ENCODE data around the gene JUND. TPM values are rescaled to one million over a fixed set of nuclear protein-coding genes. Genes with fewer than 3 reads are reported as not detected.

Gene JUND
- total RNA-seq, 1 experiment from 2014 or later, result 103 TPM

DNA sequence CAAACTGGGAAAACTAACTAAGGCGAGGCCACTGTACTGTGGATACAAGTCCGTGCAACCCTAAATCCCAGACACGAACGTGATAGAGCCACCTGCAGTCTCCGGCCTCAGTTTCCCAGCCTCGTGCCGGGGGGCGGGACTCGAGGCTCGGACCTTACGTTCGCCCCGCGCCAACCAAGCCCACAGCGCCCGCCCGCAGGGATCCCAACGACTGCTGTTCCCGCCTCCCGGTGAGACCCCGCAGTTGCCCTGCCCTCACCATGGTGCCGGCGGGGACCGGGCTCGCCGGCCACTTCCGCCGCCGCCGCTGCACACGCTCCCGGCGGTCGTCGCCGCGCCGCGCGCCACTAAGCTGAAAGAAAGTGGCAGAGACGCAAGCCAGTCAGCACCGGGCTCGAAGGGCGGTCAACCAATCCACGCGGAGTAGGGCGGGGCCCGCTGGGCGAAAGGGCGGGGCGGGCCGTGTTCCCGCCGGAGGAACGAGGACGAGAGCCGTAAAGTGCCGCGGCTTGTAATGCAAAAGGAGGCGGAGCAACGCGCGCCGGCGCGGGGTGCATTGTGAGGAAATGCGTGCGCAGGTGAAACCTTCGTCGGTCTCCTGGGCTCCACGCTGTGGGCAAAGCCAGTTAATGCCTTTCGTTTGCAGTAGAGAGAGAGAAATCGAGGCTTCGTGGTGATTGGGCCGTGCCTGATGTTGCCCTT is 41.5 kb upstream of the JUND start, which contains the start of gene LSM4:
Gene LSM4 (minus strand): TSS at position 318 of the 702 bp plus-strand sequence. CDS start 56 bp downstream, at position 262.
- Histone ChIP-seq H2BK12ac (ENCODE audit: insufficient read length, low read depth, low read length) (peak within 1 kb of the TSS; percentile 50), H3K14ac (ENCODE audit: insufficient read depth, low read length) (peak within 1 kb of the TSS; percentile 96), H3K27ac (ENCODE audit: insufficient read length, low read depth, low read length) (peak within 1 kb of the TSS; percentile 94), H2AFZ (ENCODE audit: low read length) (no peak within 1 kb of the TSS), H2BK15ac (ENCODE audit: low read depth, low read length) (peak within 1 kb of the TSS; percentile 85; the same call in 1 of the 2 replicates), H2BK5ac (ENCODE audit: insufficient read length, low read length) (peak within 1 kb of the TSS; percentile 49), H2BK120ac (ENCODE audit: low read depth, low read length, poor library complexity, severe bottlenecking) (peak within 1 kb of the TSS; percentile 72), H3K4me2 (ENCODE audit: insufficient read depth, insufficient read length, low read length) (peak within 1 kb of the TSS; percentile 99), H3K9me3 (ENCODE audit: control insufficient read depth, low read depth, low read length) (no peaks in the 10 kb centered on the region), H3K23ac (ENCODE audit: insufficient read length, low read depth, low read length) (no peak within 1 kb of the TSS), H3K79me2 (ENCODE audit: insufficient read depth, low read length) (peaks cover 25% of the 10 kb centered on the region; the same call in 1 of the 2 replicates), H4K8ac (replicated peaks; ENCODE audit: insufficient read length, low read depth, low read length) (peak within 1 kb of the TSS; percentile 92), H3K9ac (ENCODE audit: extremely low read depth, insufficient read length, low read length) (peak within 1 kb of the TSS; percentile 93), H3K56ac (ENCODE audit: insufficient read length, low read depth, low read length) (no peak within 1 kb of the TSS), H4K5ac (ENCODE audit: insufficient read length, low read depth, low read length) (peak within 1 kb of the TSS; percentile 15), H2BK20ac (ENCODE audit: low read depth, low read length, poor library complexity, severe bottlenecking) (peak within 1 kb of the TSS; percentile 51), H3T11ph (ENCODE audit: low read length) (no peak within 1 kb of the TSS), H3K18ac (ENCODE audit: insufficient read length, low read depth, low read length) (peak within 1 kb of the TSS; percentile 95), H4K20me1 (ENCODE audit: control insufficient read depth, insufficient read depth, insufficient read length) (no peaks in the 10 kb centered on the region), H3K27me3 (ENCODE audit: insufficient read depth, low read length) (no peaks in the 10 kb centered on the region), H3K4ac (ENCODE audit: low read depth, low read length) (peak within 1 kb of the TSS; percentile 75; the same call in 1 of the 2 replicates), H4K91ac (ENCODE audit: insufficient read length, low read depth, low read length) (no peak within 1 kb of the TSS), H2AK5ac (ENCODE audit: insufficient read length, low read length) (peak within 1 kb of the TSS; percentile 68), H3K23me2 (ENCODE audit: insufficient read length, low read depth, low read length, poor library complexity, severe bottlenecking) (peaks cover 16% of the 10 kb centered on the region), H3K79me1 (ENCODE audit: insufficient read depth, low read depth, low read length, poor library complexity, severe bottlenecking) (no peaks in the 10 kb centered on the region), H3K4me1 (ENCODE audit: insufficient read depth, low read length) (peaks cover 8% of the 10 kb centered on the region; the same call in 1 of the 2 replicates)
- peak within 1 kb of the TSS; percentile 88 for H3K4me3 Mint-ChIP-seq
- peak within 1 kb of the TSS; percentile 94 to 99 (median 98) for H3K27ac Mint-ChIP-seq
- WGBS (ENCODE audit: extremely low coverage, insufficient read length, low lambda C conversion rate), result no CpG with 5 or more reads among the region's 75 CpGs
- peak; percentile 99 for DNase-seq
- H3K36me3 Mint-ChIP-seq (ENCODE audit: insufficient read depth in 1 of 3, low read depth in 3 of 3), result peaks cover 15 to 23% (median 18%) of the 10 kb centered on the region in 3 experiments
- no peaks in the 10 kb centered on the region for H3K9me3 Mint-ChIP-seq
- H3K27me3 Mint-ChIP-seq (ENCODE audit: low read depth), result no peaks in the 10 kb centered on the region
- peaks cover 22 to 32% of the 10 kb centered on the region in 2 experiments for H3K4me1 Mint-ChIP-seq
- TF ChIP-seq, protein P1, sequence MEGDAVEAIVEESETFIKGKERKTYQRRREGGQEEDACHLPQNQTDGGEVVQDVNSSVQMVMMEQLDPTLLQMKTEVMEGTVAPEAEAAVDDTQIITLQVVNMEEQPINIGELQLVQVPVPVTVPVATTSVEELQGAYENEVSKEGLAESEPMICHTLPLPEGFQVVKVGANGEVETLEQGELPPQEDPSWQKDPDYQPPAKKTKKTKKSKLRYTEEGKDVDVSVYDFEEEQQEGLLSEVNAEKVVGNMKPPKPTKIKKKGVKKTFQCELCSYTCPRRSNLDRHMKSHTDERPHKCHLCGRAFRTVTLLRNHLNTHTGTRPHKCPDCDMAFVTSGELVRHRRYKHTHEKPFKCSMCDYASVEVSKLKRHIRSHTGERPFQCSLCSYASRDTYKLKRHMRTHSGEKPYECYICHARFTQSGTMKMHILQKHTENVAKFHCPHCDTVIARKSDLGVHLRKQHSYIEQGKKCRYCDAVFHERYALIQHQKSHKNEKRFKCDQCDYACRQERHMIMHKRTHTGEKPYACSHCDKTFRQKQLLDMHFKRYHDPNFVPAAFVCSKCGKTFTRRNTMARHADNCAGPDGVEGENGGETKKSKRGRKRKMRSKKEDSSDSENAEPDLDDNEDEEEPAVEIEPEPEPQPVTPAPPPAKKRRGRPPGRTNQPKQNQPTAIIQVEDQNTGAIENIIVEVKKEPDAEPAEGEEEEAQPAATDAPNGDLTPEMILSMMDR (conservative IDR thresholded peaks at IDR 0.05), result peak; percentile 39; the same call in 2 of the 3 replicates

Measured in H9 (cell line).